Dermis blood vessel endothelial cell (primary cell): ENCODE results near the gene FRAS1. TPM values are rescaled to one million over a fixed set of nuclear protein-coding genes. Genes with fewer than 3 reads are reported as not detected.
"Not testable (repeated sequence)": the region's sequence is repeated elsewhere in the genome, so short reads cannot be mapped to it uniquely, and the experiment has no call there.

ENCODE experiments used
- DNase-seq: peaks from one replicate; pipeline ENCODE4 v3.0.0; 2010
- total RNA-seq: library from RNA; depleted of rRNA; stranded (reverse); fragments of >200 nt; gene quantifications from 2 replicates; pipeline ENCODE4 v1.2.3, GENCODE V29; 2014

The FRAS1 gene
- total RNA-seq, 1 donor from 2014 or later: 0.85 TPM

GRCh38 chr4:78217557-78217956 is 160.4 kb downstream of the FRAS1 start:
- DNase-seq: no peak

GRCh38 chr4:78218260-78218659 is 161.1 kb downstream of the FRAS1 start:
- no peak for DNase-seq

- no peak for DNase-seq
These were observed 162.7 kb downstream of the FRAS1 start for GRCh38 chr4:78219825-78220224.

GRCh38 chr4:78220283-78220682 is 163.2 kb downstream of the FRAS1 start:
- DNase-seq: no peak

- DNase-seq: no peak
These were observed 165.6 kb downstream of the FRAS1 start for GRCh38 chr4:78222575-78223186.

GRCh38 chr4:78225236-78225635 is 168.1 kb downstream of the FRAS1 start:
- DNase-seq: no peak

- no peak for DNase-seq
These were observed 169.2 kb downstream of the FRAS1 start for GRCh38 chr4:78226279-78226678.

GRCh38 chr4:78227411-78228057 is 170.4 kb downstream of the FRAS1 start:
- DNase-seq: no peak

GRCh38 chr4:78235800-78236199 is 178.7 kb downstream of the FRAS1 start:
- DNase-seq: no peak

- no peak for DNase-seq
These were observed 180.2 kb downstream of the FRAS1 start for GRCh38 chr4:78237360-78237759.

GRCh38 chr4:78242071-78242470 is 184.9 kb downstream of the FRAS1 start:
- DNase-seq: no peak

- no peak for DNase-seq
These were observed 187.8 kb downstream of the FRAS1 start for GRCh38 chr4:78244705-78245485.

GRCh38 chr4:78247536-78248285 is 190.6 kb downstream of the FRAS1 start:
- DNase-seq: no peak

- DNase-seq: no peak
These were observed 193.4 kb downstream of the FRAS1 start for GRCh38 chr4:78250500-78250899.

- not testable (repeated sequence) for DNase-seq
These were observed 195.7 kb downstream of the FRAS1 start for GRCh38 chr4:78252773-78253172.

GRCh38 chr4:78254893-78255292 is 197.8 kb downstream of the FRAS1 start:
- no peak for DNase-seq

- DNase-seq: no peak
These were observed 207.9 kb downstream of the FRAS1 start for GRCh38 chr4:78265006-78265405.

- DNase-seq: no peak
These were observed 210.7 kb downstream of the FRAS1 start for GRCh38 chr4:78267790-78268189.

GRCh38 chr4:78268597-78268996 is 211.5 kb downstream of the FRAS1 start:
- DNase-seq: no peak

- not testable (repeated sequence) for DNase-seq
These were observed 218.3 kb downstream of the FRAS1 start for GRCh38 chr4:78275450-78275849.

GRCh38 chr4:78286281-78286680 is 229.2 kb downstream of the FRAS1 start:
- no peak for DNase-seq

GRCh38 chr4:78288327-78288726 is 231.2 kb downstream of the FRAS1 start:
- no peak for DNase-seq

GRCh38 chr4:78291277-78291676 is 234.2 kb downstream of the FRAS1 start:
- no peak for DNase-seq
